GM21576 (cell line): ENCODE results near the gene SLC9A7.
A peak's percentile ranks its signal among the peaks of the same experiment; 100 is the strongest.
"Not testable (repeated sequence)": the region's sequence is repeated elsewhere in the genome, so short reads cannot be mapped to it uniquely, and the experiment has no call there.

Experiments
- ATAC-seq: cut with Tn5 transposase; IDR thresholded peaks from one replicate; pipeline ENCODE4 v1.9.1; 2021; ENCODE audit warnings: mild to moderate bottlenecking, moderate library complexity; ENCODE audit not compliant: unreplicated experiment

The SLC9A7 gene

DNA sequence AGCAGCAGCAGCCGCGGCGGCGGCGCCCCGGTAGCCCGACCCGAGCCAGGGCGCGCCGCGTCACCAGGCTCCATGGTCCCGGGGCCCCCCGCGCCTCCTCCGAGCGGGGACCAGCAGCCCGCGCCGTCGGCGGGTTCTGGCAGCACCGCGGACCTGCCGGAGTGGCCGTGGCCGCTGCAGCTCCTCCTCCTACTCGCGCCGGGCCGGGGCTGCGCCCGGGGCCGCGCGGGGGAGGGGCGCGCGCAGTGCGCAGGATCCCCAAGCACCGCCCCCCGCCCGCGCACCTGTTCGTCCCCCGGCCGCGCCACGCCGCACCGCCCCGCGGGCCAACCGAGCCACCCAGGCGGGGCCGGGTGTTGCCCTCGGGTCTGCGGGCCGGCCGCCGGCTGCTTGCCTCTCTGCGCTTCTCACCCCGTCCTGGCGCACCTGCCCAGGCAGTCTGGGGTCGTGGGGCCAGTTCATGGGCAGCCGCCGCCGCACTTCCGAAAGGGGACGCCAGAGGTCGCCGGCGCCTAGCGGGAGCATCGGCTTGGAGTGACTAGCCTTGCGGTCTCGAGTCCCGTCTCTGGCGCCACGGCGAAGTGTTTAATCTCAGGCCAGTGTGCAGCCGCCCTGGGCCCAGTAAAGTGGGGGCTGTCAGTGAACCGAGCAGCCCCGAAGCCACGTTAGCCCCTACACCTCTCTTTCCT lies at the start of gene SLC9A7:
TSS of gene SLC9A7 (minus strand) at position 163 of the 689 bp plus-strand sequence. CDS start at position 74, 89 bp downstream.
- ATAC-seq = peak; percentile 57

DNA sequence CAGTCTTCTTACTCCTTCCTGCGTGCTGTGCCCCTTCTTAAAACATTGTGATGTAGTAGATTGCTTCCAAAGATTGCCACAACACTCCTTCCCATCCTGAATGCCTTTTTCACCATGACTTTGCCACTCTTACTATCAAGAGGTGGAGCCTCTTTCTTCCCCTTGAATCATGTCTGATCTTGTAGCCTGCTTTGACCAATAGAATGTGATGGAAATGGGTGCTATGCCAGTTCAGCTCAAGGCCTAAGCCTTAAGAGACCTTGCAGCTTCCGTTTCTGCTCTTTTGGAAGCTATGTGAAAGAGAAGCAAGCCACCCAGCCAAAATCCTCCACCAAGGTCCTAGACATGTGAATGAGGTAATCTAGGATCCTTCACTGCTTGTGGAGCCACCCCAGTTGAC lies 46.4 kb upstream of the SLC9A7 start:
- no peak for ATAC-seq

DNA sequence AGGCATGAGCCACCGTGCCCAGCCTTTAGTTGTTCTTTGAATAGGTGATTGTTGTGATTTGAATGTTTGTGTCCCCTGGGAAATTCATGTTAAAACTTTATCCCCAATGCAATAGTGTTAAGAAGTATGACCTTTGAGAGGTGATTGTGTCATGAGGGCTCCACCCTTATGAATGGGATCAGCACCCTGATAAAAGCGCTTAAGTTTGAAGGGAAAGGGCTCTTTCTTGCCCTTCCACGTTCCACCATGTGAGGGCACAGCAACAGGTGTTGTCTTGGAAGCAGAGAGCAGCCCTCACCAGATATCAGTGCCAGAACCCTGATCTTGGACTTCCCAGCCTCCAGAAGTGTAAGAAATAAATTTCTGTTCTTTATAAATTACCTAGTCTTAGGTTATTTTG lies 44.2 kb upstream of the SLC9A7 start:
- no peak for ATAC-seq

DNA sequence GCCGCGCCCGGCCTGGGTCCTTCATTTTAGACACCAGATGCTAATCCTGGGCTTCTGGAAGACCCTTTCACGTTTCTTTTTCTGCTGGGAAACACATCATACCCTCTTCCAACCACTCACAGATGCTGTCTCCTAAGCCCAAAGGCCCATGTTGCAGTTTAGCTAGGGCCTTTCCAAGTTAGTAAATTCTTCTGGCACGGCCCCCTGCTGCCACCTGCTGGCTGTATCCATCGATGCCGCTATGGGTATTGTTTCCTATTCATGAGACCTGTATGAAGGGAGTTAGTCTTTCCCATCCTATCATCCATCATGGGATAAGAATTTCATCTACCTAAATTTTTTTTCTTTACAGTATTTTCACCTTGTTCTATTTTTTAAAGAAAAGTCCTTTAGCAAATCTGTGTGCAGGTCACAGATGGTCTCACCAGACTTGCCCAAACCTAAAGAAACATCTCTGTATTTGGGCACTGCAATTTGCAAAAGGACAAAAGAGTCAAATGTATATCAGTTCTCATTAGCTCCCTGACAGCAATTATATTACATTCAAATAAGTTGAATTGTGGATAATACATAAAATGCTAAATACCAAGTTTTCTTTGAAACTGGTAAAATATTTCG lies 37.8 kb upstream of the SLC9A7 start:
- ATAC-seq = peak; percentile 59

DNA sequence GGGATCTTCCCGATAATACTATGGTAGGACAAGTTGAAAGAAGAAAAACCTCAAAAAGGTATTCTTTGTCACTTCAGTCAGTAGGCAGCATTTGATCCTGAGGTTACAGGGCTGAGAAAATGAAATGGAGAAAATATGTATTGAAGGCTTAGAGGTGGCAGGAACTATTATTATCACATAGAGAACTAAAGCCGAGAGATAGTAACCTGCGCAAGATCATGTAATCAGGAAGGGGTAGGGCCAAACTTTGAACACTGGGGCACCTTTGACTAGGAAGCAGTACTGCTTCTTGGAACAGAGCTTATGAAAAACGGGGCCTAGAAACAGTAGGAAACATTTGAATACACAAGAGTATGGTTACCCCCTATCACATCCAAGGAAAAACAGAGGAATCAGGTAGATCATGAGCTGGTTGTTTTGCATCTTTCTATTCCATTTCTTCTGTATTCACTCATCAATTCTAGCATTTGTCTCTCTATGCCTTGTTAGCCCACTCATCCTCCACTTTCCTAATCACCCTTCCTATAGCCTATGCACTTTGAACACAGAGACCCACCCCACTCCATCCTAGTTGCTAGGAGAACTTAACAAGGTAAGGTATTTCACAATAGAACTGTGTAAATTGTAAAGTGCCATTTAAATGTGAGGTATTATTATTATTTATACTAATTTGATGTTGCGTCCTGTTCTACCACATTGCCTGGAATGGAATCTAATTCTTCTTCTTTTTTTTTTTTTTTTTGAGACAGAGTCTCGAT lies 34.6 kb upstream of the SLC9A7 start:
- ATAC-seq = no peak

DNA sequence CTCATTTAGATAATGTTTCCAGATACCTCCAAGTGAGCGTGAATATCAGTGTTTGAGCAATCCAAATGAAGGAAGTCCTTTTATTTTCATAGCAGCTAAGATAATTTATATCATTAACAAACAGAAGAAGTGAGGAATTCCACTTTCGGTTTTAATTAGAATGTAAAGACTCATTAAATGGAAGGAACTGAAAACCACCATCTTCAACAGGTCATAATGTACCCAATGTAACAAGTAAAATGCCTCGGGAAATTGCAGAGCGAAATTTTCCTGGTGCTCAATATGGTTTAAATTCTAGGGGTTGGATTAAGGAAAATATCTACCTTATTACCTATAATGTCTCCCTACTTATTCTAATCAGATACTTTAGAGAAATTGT lies 33.9 kb upstream of the SLC9A7 start:
- no peak for ATAC-seq

DNA sequence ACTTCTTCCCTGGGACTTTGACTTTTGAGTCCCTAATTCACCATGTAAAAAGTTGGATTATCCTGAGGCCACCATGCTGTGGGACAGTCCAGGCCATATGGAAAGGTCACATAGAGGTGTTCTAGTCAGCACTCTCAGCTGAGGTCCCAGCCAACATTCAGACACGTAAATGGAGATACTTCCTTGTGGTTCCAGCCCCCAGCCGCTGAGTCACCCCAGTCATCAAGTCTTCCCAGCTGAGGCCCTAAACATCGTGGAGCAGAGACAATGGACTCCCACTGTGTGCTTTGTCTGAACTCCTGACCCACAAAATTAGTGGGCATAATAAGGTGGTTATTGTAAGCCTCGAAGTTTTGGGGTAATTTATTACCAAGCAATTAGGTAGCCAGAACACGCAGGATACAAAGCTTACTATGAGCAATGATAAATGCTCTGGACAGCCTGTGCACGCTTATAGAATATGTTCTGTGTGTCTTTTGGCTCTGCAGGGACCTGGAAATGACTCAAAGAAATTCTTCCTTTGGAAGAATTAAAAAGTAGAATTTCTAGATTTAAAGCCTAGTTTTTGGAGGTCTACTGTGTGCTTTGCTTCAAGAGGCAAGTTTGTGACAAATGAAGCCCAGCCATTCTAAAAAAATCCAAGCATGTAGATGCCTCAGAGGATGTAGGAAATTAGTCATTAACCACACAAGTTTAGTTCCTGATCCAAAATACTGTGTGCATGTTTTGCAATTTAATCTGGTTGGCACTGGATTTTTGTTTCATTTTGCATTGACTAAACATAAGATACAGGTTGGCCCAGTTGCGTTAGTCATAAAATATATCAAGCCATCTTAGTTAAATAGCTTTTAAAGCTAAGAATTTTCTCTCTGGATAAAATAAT lies 33.2 kb upstream of the SLC9A7 start:
- ATAC-seq = no peak

DNA sequence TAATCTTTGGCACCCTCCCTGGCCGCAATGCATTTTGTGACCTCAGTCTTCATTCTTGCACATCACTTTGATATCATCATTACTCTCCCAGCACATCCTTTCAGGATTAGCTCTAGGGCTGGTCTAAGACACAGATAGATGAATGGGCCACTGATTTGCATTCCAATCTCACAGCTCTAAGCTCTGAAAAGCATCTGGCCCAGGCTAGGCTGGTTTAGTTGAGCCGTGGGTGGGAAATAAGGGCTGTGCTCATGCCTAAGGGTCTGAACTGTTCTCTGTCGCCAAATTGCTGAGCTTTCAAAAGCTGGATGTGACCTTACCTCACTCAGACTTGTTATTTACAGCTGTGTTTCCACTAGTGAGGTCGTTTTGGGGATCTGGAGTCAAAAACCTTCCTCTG lies 30.0 kb upstream of the SLC9A7 start:
- no peak for ATAC-seq

DNA sequence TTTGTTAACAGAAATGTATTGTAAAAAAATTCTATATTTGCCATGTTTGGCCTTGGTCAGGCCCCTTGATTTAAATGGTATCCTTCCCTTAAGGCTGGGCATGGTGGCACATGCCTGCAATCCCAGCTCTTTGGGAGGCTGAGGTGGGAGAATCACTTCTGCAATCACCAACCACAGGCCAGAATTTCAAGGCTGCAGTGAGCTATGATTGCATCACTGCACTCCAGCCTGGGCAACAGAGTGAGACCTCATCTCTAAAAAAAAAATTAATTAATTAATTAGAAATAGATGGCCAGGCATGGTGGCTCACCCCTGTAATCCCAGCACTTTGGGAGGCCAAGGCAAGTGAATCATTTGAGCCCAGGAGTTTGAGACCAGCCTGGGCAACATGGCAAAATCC lies 25.5 kb upstream of the SLC9A7 start:
- ATAC-seq = not testable (repeated sequence)

DNA sequence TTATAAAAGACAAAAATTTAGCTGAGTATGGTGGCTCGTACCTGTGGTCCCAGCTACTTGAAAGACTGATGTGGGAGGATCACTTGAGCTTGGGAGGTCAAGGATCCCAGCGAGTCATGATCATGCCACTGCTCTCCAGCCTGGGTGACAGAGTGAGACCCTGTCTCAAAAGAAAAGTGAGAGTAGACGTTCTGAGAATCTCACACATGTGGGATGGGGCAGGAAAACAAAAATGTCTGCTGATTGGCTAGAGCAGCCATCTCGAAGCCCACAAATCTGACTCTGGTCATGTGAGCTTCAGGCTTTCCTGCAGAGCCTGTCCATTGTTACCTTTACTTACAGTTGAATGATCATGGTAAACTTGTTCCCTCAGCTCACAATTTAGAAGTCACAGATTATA lies 23.1 kb upstream of the SLC9A7 start:
- ATAC-seq = no peak

DNA sequence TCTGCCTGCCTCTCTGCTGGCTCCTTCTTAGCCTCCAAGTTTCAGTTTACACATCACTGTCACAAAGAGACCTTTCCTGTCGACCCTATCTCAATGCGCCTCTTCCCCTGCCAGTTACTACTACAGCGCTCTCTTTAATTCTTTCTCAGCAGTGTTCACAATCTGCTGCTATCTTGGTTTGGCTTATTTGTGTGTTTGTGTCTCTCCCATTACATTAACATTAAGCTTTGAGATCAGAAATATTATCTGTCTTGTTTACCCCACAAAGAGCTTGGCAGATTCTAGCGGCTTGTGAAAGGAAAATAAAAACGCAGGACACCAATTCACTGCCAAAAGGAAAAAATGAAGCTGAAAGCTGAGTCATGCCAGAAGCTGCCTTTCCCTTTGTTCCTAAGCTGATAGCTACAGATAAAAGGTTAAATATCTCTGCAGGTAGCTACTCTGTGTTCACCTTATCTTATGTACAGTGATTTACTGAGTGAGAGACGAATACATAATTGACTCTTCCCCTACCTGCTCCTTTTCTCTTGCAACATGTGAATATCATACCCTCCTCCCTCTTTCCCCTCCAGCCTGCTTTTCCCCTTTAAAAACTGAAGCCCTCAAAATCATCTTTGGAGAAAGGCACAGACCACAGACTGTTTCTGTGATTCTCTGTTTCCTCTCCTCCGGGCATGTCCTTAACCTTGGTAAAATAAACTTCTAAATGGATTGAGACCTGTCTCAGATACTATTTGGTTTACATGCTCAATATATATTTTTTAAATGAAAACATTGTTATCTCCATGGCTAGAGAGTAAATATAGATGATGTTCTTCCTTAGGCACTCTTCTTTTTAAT lies 19.3 kb upstream of the SLC9A7 start:
- no peak for ATAC-seq

DNA sequence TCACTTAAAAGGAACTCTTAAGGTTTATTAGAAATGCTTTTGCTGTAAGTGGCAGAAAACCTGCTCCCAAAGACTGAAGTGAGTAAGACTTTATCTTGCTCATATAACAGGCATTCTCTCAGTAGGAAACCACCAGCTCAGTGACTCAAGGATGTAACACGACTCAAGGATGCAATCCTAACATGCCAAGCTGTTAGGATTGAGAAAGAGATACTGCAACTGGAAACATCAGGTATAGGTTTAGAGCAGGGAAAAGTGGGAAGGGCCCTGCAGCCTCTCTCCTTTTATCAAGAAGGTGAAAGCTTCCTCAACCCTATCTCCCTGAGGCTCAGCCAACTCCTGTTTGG lies 11.9 kb upstream of the SLC9A7 start:
- no peak for ATAC-seq

DNA sequence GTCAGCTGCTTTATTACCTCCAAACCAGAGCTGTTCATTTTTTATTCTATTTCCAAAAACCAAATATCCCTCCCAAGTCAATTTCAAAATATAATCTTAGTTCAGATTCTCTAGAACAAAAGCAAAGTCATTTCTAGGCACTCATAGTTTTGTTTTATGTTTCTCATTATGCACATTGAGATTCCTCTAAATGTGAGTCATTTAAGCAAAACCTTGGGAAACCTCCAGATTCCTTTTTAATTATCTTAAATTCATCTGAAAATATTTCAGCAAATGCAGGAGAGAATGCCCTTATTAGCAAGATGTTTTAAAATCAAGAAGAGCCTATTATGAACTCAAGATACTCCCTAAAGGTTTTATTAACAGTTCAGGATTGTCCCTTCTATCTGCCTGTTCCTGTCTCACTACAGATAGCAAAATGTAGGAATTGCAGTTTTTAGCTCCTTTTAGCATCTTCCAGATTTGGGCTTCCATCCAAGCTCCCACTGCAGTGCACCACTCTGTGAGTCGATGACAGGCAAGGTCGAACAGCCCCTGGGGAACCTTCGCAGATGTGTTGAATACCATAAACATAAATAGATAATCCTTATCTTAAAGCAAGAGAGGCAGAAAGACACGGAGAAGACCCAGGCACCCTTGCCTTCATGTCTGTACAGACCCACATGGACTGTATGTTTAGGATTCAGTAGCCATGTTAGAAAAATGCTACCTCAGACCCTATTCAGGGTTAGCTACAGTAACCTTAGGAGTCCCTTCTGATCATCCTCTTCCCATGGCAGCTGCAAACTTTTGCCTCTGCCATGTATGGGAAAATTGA lies 11.3 kb upstream of the SLC9A7 start:
- ATAC-seq = no peak

DNA sequence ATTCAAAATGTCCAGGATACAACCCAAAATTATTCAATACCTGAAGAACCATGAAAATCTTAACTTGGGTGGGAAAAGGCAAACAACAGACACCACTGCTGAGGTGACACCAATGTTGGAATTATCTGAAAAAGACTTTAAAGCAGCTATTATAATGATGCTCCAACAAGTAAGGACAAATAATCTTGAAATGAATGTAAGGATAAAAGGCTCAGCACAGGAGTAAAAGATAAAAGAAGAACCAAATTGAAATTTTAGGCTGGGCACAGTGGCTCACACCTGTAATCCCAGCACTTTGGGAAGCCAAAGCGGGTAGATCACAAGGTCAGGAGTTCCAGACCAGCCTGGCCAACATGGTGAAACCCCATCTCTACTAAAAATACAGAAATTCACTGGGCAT lies 4.0 kb upstream of the SLC9A7 start:
- no peak for ATAC-seq

DNA sequence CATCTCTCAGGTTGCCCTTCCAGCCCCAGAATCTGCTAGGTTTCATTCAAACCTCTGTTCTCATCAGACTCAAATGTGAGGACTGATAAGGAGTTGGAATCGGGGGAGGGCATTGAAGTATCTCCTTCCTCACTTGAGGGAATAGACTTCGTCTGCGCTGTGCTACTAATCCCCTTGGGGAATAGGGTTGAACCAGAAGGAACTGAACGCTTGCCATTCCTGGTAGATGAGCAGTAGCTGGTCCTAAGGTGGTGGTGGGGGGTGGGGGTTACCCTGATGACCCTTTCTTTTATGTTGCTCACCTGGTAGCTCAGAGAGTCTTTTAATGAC lies 692 bp upstream of the SLC9A7 start:
- no peak for ATAC-seq

DNA sequence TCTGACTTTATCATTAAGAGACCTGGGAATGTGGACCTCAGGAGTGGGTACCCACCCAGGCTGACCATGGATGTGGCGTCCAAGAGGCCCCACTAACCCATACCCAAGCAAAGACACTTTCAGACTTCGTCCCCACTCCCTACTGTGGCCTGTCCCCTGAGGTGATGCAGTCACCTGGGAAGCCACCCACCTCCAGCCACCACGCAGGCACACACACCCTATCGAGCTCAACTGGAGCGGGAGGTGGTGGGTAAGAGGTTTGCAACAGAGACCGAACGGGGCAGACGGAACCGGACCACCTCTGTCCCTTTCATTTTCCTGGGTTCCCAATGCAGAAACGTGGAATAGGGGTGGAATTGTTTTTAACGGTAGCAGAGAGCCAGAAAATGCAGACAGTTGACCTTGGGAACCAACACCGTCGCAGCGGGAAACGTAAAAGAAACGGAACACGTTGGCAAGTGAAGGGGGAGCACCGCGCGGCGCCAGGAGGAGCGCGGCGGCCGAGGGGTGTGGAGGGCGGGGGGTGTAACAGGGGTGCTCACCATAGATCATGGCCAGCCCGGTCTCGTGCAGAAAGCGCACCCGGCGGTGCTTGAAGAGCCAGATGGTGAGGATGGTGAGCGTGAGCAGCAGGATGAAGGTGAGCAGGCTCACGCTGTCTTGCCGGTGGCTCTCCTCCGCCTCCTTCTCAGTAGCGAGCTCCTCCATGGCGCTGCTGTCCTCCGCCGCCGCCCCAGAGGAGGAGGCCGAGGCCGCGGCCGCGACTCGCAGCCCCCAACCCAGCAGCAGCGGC lies 559 bp downstream of the SLC9A7 start:
- ATAC-seq = peak; percentile 19

DNA sequence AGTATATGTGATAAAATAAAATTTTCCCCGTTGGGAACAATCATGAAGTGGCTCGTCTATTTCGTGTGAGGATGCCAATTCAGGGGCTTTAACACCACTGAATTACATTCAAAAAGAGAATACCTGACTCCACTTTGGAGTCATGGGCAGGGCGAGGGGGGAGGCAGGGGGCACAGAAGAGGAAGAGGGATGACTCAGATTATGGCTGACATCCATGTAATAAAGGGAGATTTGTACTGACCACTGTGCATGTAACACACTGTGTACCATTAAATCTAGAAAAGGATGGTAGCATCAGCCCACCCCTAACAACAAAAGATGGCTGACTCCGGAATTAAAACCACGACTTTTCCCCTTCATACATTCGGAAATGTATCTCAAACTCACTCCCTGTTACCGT lies 1.3 kb downstream of the SLC9A7 start:
- no peak for ATAC-seq

DNA sequence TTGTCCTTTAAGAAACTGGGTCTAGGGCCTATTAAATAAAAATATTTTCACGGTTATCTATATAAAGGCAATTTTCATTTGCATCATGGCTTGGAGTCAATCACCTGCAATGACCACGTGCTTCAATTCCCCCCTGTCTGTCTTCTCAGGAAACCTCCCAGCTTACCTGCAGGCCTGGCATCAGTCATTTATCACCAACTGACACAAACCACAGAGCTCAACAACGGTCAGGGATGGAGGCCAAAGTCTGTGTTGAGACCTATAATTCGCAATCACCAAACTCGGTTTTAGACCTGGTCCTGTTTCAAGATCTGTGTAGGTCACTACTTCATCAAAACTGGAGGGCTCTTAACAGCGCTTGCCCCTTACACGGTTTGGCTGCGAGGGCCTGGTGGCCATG lies 1.9 kb downstream of the SLC9A7 start:
- ATAC-seq = no peak

DNA sequence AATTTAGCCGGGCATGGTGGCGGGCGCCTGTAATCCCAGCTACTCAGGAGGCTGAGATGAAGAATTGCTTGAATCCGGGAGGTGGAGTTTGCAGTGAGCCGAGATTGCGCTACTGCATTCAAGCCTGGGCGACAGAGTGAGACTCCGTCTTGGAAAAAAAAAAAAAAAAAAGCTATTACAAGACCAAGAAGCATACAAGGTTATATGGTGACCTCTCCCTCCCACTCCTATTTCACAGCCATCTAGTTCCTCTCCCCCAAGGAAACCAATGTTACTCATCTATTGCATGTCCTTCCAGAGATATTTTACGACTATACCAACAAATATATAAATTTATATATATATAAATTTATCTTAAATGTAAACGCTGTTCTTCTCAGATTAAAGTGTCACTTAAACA lies 3.2 kb downstream of the SLC9A7 start:
- no peak for ATAC-seq
